Melanocyte of skin (primary cell): ENCODE results near the gene ACP7. TPM values are rescaled to one million over a fixed set of nuclear protein-coding genes. Genes with fewer than 3 reads are reported as not detected.

Experiments used
- total RNA-seq, 2 donors: library from RNA; depleted of rRNA; stranded (reverse); fragments of >200 nt; gene quantifications; 2 replicates each; pipeline ENCODE4 v1.2.3, GENCODE V29; 2012

Gene ACP7
- 10 to 100 TPM in 1 of 2 donors, 1 to 10 TPM in 1; 2.1 to 14.3 TPM for total RNA-seq

GRCh38 chr19:39083983-39084731, at the start of gene ACP7:
TSS of gene ACP7 (plus strand) at chr19:39084368. CDS start at chr19:39085270, 902 bp downstream.

GRCh38 chr19:39125554-39126311, 41.6 kb downstream of the ACP7 start, which contains the start of gene PAK4:
TSS of gene PAK4 (plus strand) at chr19:39125786. CDS start at chr19:39169554, 43,768 bp downstream.

Other genes starting within 250 kb of the ACP7 start
- 100 to 1,000 TPM; 191 to 265 TPM for gene HNRNPL, start 234.4 kb upstream of the ACP7 start, total RNA-seq
- gene RINL, start 206.1 kb upstream of the ACP7 start, total RNA-seq: 1 to 10 TPM; 3.4 to 6.0 TPM
- gene SIRT2, start 184.8 kb upstream of the ACP7 start, total RNA-seq: 10 to 100 TPM; 65.6 to 98.4 TPM
- 10 to 100 TPM; 14.8 to 22.0 TPM for gene NFKBIB, start 184.4 kb upstream of the ACP7 start, total RNA-seq
- gene CCER2, start 172.2 kb upstream of the ACP7 start, total RNA-seq: not detected
- gene SARS2, start 153.6 kb upstream of the ACP7 start, total RNA-seq: 10 to 100 TPM; 29.3 to 34.0 TPM
- 10 to 100 TPM; 33.0 to 76.3 TPM for gene MRPS12, start 153.4 kb upstream of the ACP7 start, total RNA-seq
- 10 to 100 TPM; 26.0 to 26.8 TPM for gene FBXO17, start 108.6 kb upstream of the ACP7 start, total RNA-seq
- gene FBXO27, start 51.8 kb upstream of the ACP7 start, total RNA-seq: 1 to 10 TPM; 3.8 to 4.0 TPM
- gene PAK4, start 41.4 kb downstream of the ACP7 start, total RNA-seq: 10 to 100 TPM; 13.1 to 21.3 TPM
- 10 to 100 TPM in 1 of 2 donors, 1 to 10 TPM in 1; 1.3 to 12.4 TPM for gene NCCRP1, start 112.6 kb downstream of the ACP7 start, total RNA-seq
- gene SYCN, start 119.9 kb downstream of the ACP7 start, total RNA-seq: not detected
- not detected for gene IFNL3, start 160.6 kb downstream of the ACP7 start, total RNA-seq
- gene IFNL4, start 164.5 kb downstream of the ACP7 start, total RNA-seq: not detected
- not detected for gene IFNL2, start 184.0 kb downstream of the ACP7 start, total RNA-seq
- not detected for gene IFNL1, start 212.0 kb downstream of the ACP7 start, total RNA-seq
- under 1 TPM; 0.34 to 0.67 TPM for gene LRFN1, start 236.5 kb downstream of the ACP7 start, total RNA-seq